ENCODE data around the gene NUDT15.

- TF ChIP-seq POLR2A (IDR thresholded peaks at IDR 0.05) (no peak), CTCF (IDR thresholded peaks at IDR 0.05) (no peak)
Observed at GRCh38 chr13:48050550-48050949, 13.0 kb downstream of the NUDT15 start.

Measured in uterus (tissue), 2 donors.